Caco-2 (cell line): ENCODE results near the gene ZNF384. TPM values are rescaled to one million over a fixed set of nuclear protein-coding genes. Genes with fewer than 3 reads are reported as not detected.

Experiments used
- BruUV-seq: library from RNA; stranded (reverse); fragments of 400-500 nt; replicated peaks from 2 replicates; lab custom pipeline; 2021; lab: Mats Ljungman, UMichigan
- CTCF ChIA-PET: fragments of 300-600 bp; sonication (Branson Sonifier 250); formaldehyde crosslinking; loops from one replicate; lab custom pipeline; 2022; ENCODE audit warnings: antibody characterized with exemption; lab: Charles Lee
- POLR2A ChIA-PET: fragments of 300-600 bp; sonication (Branson Sonifier 250); formaldehyde crosslinking; loops from one replicate; lab custom pipeline; 2022; ENCODE audit warnings: antibody characterized with exemption; lab: Charles Lee
- DNase-seq, 2 experiments: peaks; one replicate each; pipeline versions ENCODE4 v3.0.0 to v3.0.0-alpha.2; 2020 to 2022
- H3K27me3 ChIP-seq: replicated peaks from 2 replicates; pipeline ENCODE4 v1.6.0; 2011; ENCODE audit warnings: low read length; ENCODE audit not compliant: control insufficient read depth, insufficient read depth
- H3K36me3 ChIP-seq: 2 replicates; pipeline ENCODE4 v1.5.1; 2011; ENCODE audit warnings: low read length; ENCODE audit not compliant: control insufficient read depth, insufficient read depth
- H3K4me1 ChIP-seq: fragments of 250-450 bp; sonication (Bioruptor Pico); 2 replicates; pipeline ENCODE4 v1.5.1; 2020; ENCODE audit warnings: mild to moderate bottlenecking
- H3K4me3 ChIP-seq: 2 replicates; pipeline ENCODE4 v1.5.1; 2011; ENCODE audit warnings: low read depth, mild to moderate bottlenecking, control low read depth, low read length
- H3K9me3 ChIP-seq: fragments of 250-450 bp; sonication (Bioruptor Pico); 2 replicates; pipeline ENCODE4 v1.5.1; 2020; ENCODE audit warnings: mild to moderate bottlenecking, moderate library complexity
- H3K27ac Mint-ChIP-seq: one replicate; pipeline ENCODE4 v1.8.0; 2022; ENCODE audit warnings: mixed read lengths; ENCODE audit not compliant: unreplicated experiment
- H3K27me3 Mint-ChIP-seq: one replicate; pipeline ENCODE4 v1.8.0; 2022; ENCODE audit warnings: mixed read lengths; ENCODE audit not compliant: insufficient read depth, unreplicated experiment
- H3K36me3 Mint-ChIP-seq: one replicate; pipeline ENCODE4 v1.8.0; 2022; ENCODE audit warnings: mild to moderate bottlenecking, mixed read lengths; ENCODE audit not compliant: insufficient read depth, unreplicated experiment
- H3K4me1 Mint-ChIP-seq: one replicate; pipeline ENCODE4 v1.8.0; 2022; ENCODE audit warnings: low read depth, mixed read lengths; ENCODE audit not compliant: unreplicated experiment
- H3K4me3 Mint-ChIP-seq: one replicate; pipeline ENCODE4 v1.8.0; 2022; ENCODE audit warnings: mild to moderate bottlenecking, moderate library complexity, mixed read lengths; ENCODE audit not compliant: unreplicated experiment
- H3K9me3 Mint-ChIP-seq: one replicate; pipeline ENCODE4 v1.8.0; 2022; ENCODE audit warnings: mixed read lengths; ENCODE audit not compliant: unreplicated experiment
- CTCF ChIP-seq, 2 experiments: fragments of 200-600 bp in 1 of 2; IDR thresholded peaks; 1 replicate in 1 of 2; 2 replicates in 1 of 2; pipeline versions ENCODE4 v1.5.1 to v1.8.0; 2011 to 2022; ENCODE audit warnings: antibody characterized with exemption in 1 of 2, control low read depth in 1 of 2, inconsistent platforms in 1 of 2, low read depth in 1 of 2, low read length in 1 of 2, mild to moderate bottlenecking in 1 of 2, moderate library complexity in 1 of 2; ENCODE audit not compliant: insufficient read depth in 1 of 2, severe bottlenecking in 1 of 2, unreplicated experiment in 1 of 2
- intact Hi-C: fragments of 100-400 bp; cut with micrococcal nuclease; formaldehyde crosslinking; loops from one replicate; pipeline ENCODE4 v1.10.0; 2022; ENCODE audit not compliant: unreplicated experiment
- total RNA-seq: library from RNA; stranded (reverse); gene quantifications from 2 replicates; pipeline ENCODE4 v1.2.3, GENCODE V29; 2022

Gene ZNF384
- total RNA-seq, 1 experiment from 2014 or later, result 127 TPM

GRCh38 chr12:6695313-6696045 is 6.3 kb upstream of the ZNF384 start:
- Mint-ChIP-seq H3K27me3 (peaks cover 37% of the 10 kb centered on the region), H3K36me3 (no peaks in the 10 kb centered on the region)
- intact Hi-C loops, result loop anchor here (5.0 kb wide), 1 partner anchor 143 kb away; no protein-coding TSS in a partner anchor

GRCh38 chr12:6694701-6695100 is 5.5 kb upstream of the ZNF384 start:
- H3K4me1 Mint-ChIP-seq, result peaks cover 8% of the 10 kb centered on the region
- H3K27me3 Mint-ChIP-seq, result peaks cover 35% of the 10 kb centered on the region
- no peak overlapping the region for H3K4me3 ChIP-seq
- H3K27ac Mint-ChIP-seq, result no peak overlapping the region
- no peaks in the 10 kb centered on the region for H3K9me3 Mint-ChIP-seq
- H3K36me3 ChIP-seq, result no peaks in the 10 kb centered on the region
- intact Hi-C loops, result loop anchor here (5.0 kb wide), 1 partner anchor 142 kb away; no protein-coding TSS in a partner anchor
- ChIA-PET POLR2A (no interaction called here), CTCF (interaction anchor here (1.0 kb wide), 1 partner anchor 65 kb away, joined by 3 read pairs; no protein-coding TSS in a partner anchor)
- no peaks in the 10 kb centered on the region for H3K4me1 ChIP-seq
- BruUV-seq, result no TSS peak
- H3K27me3 ChIP-seq, result no peaks in the 10 kb centered on the region
- H3K36me3 Mint-ChIP-seq, result no peaks in the 10 kb centered on the region
- no peak for TF ChIP-seq CTCF (IDR thresholded peaks at IDR 0.05; ENCODE audit: insufficient read depth in 1 of 2, low read depth in 1 of 2, low read length in 1 of 2, severe bottlenecking in 1 of 2, unreplicated experiment in 1 of 2)
- H3K4me3 Mint-ChIP-seq, result no peak overlapping the region
- no peaks in the 10 kb centered on the region for H3K9me3 ChIP-seq
- no peak for DNase-seq

More at GRCh38 chr12:6695313-6696045, 6.3 kb upstream of the ZNF384 start:
- no peak overlapping the region for H3K4me3 ChIP-seq
- no TSS peak for BruUV-seq
- no peaks in the 10 kb centered on the region for H3K36me3 ChIP-seq
- no peak for TF ChIP-seq CTCF (IDR thresholded peaks at IDR 0.05; ENCODE audit: insufficient read depth in 1 of 2, low read depth in 1 of 2, low read length in 1 of 2, severe bottlenecking in 1 of 2, unreplicated experiment in 1 of 2)
- POLR2A ChIA-PET, result no interaction called here
- H3K9me3 Mint-ChIP-seq, result no peaks in the 10 kb centered on the region
- no peaks in the 10 kb centered on the region for H3K4me1 ChIP-seq
- H3K27me3 ChIP-seq, result no peaks in the 10 kb centered on the region
- no peak overlapping the region for H3K27ac Mint-ChIP-seq
- CTCF ChIA-PET, result interaction anchor here (1.0 kb wide), 1 partner anchor 64 kb away, joined by 3 read pairs; no protein-coding TSS in a partner anchor
- no peak overlapping the region for H3K4me3 Mint-ChIP-seq
- H3K9me3 ChIP-seq, result no peaks in the 10 kb centered on the region
- peaks cover 9% of the 10 kb centered on the region for H3K4me1 Mint-ChIP-seq
- no peak for DNase-seq

GRCh38 chr12:6693832-6694355 is 4.7 kb upstream of the ZNF384 start:
- BruUV-seq, result no TSS peak
- peaks cover 4% of the 10 kb centered on the region for H3K4me1 Mint-ChIP-seq

More at GRCh38 chr12:6693832-6694355, 4.7 kb upstream of the ZNF384 start:
- no peak overlapping the region for H3K27ac Mint-ChIP-seq
- TF ChIP-seq CTCF (IDR thresholded peaks at IDR 0.05; ENCODE audit: insufficient read depth in 1 of 2, low read depth in 1 of 2, low read length in 1 of 2, severe bottlenecking in 1 of 2, unreplicated experiment in 1 of 2), result no peak
- H3K36me3 ChIP-seq, result no peaks in the 10 kb centered on the region
- no peaks in the 10 kb centered on the region for H3K9me3 Mint-ChIP-seq
- DNase-seq, result no peak
- no peaks in the 10 kb centered on the region for H3K4me1 ChIP-seq
- H3K27me3 ChIP-seq, result no peaks in the 10 kb centered on the region
- H3K27me3 Mint-ChIP-seq, result peaks cover 28% of the 10 kb centered on the region
- no peaks in the 10 kb centered on the region for H3K9me3 ChIP-seq
- intact Hi-C loops, result no loop called here
- peaks cover under 1% of the 10 kb centered on the region for H3K36me3 Mint-ChIP-seq
- no peak overlapping the region for H3K4me3 ChIP-seq
- no peak overlapping the region for H3K4me3 Mint-ChIP-seq
- CTCF ChIA-PET, result interaction anchor here (0.5 kb wide), 1 partner anchor 66 kb away, joined by 3 read pairs; no protein-coding TSS in a partner anchor
- POLR2A ChIA-PET, result no interaction called here
